PC-3 (cell line): Measurements from ENCODE around the gene NSUN2. TPM values are rescaled to one million over a fixed set of nuclear protein-coding genes. Genes with fewer than 3 reads are reported as not detected.
"Not testable (repeated sequence)": the region's sequence is repeated elsewhere in the genome, so short reads cannot be mapped to it uniquely, and the experiment has no call there.

Source experiments
- ATAC-seq: fragments of 200-7000 bp; cut with Tn5 transposase; 2 replicates; pipeline ENCODE4 v1.9.1; 2020; ENCODE audit warnings: mild to moderate bottlenecking, moderate library complexity
- BruUV-seq: library from RNA; stranded (reverse); fragments of 400-500 nt; replicated peaks from 2 replicates; lab custom pipeline; 2021; lab: Mats Ljungman, UMichigan
- CTCF ChIA-PET: fragments of 300-600 bp; sonication (Branson Sonifier 250); formaldehyde crosslinking; loops from one replicate; lab custom pipeline; 2022; ENCODE audit warnings: antibody characterized with exemption; lab: Charles Lee
- POLR2A ChIA-PET: fragments of 300-600 bp; sonication (Branson Sonifier 250); formaldehyde crosslinking; loops from one replicate; lab custom pipeline; 2022; ENCODE audit warnings: antibody characterized with exemption; ENCODE audit not compliant: unreplicated experiment; lab: Charles Lee
- DNase-seq: peaks from one replicate; pipeline ENCODE4 v3.0.0-alpha.2; 2015
- H2AFZ ChIP-seq: fragments of 300-600 bp; sonication (generic); 2 replicates; pipeline ENCODE4 v1.6.0; 2016; ENCODE audit warnings: antibody characterized with exemption, low read length
- H3F3A ChIP-seq: fragments of 300-600 bp; sonication (generic); one replicate; pipeline ENCODE4 v1.6.0; 2017; ENCODE audit warnings: antibody characterized with exemption, low read length, control low read depth, mild to moderate bottlenecking; ENCODE audit not compliant: unreplicated experiment
- H3K27ac ChIP-seq: fragments of 300-600 bp; sonication (generic); 2 replicates; pipeline ENCODE4 v1.5.1; 2016; ENCODE audit warnings: mild to moderate bottlenecking, low read length
- H3K27me3 ChIP-seq: fragments of 300-600 bp; sonication (generic); 2 replicates; pipeline ENCODE4 v1.6.1; 2016; ENCODE audit warnings: low read length, mixed read lengths
- H3K36me3 ChIP-seq: fragments of 300-600 bp; sonication (generic); 2 replicates; pipeline ENCODE4 v1.6.1; 2016; ENCODE audit warnings: low read depth, mixed run types, low read length, mixed read lengths
- H3K4me1 ChIP-seq: fragments of 300-600 bp; sonication (generic); 2 replicates; pipeline ENCODE4 v1.5.1; 2016; ENCODE audit warnings: low read length; ENCODE audit not compliant: insufficient read depth
- H3K4me2 ChIP-seq: fragments of 300-600 bp; sonication (generic); 2 replicates; pipeline ENCODE4 v1.6.0; 2016; ENCODE audit warnings: low read length
- H3K4me3 ChIP-seq: fragments of 300-600 bp; sonication (generic); 2 replicates; pipeline ENCODE4 v1.5.1; 2016; ENCODE audit warnings: mild to moderate bottlenecking, low read length, mixed read lengths
- H3K79me2 ChIP-seq: fragments of 300-600 bp; sonication (generic); 2 replicates; pipeline ENCODE4 v1.6.1; 2017; ENCODE audit warnings: low read length, mixed read lengths
- H3K9ac ChIP-seq: fragments of 300-600 bp; sonication (generic); 2 replicates; pipeline ENCODE4 v1.6.0; 2016; ENCODE audit warnings: mild to moderate bottlenecking, low read length
- H3K9me2 ChIP-seq: fragments of 300-600 bp; sonication (generic); replicated peaks from 2 replicates; pipeline ENCODE4 v1.6.1; 2016; ENCODE audit warnings: mixed run types, low read length, mixed read lengths
- H3K9me3 ChIP-seq: fragments of 300-600 bp; sonication (generic); 2 replicates; pipeline ENCODE4 v1.6.1; 2016; ENCODE audit warnings: low read length, mixed read lengths
- H4K20me1 ChIP-seq: fragments of 300-600 bp; sonication (generic); 2 replicates; pipeline ENCODE4 v1.6.1; 2016; ENCODE audit warnings: low read length, mixed read lengths
- EZH2 ChIP-seq: fragments of 300-600 bp; sonication (generic); IDR thresholded peaks from one replicate; pipeline ENCODE4 v1.6.1; 2017; ENCODE audit warnings: antibody characterized with exemption, mild to moderate bottlenecking, low read length; ENCODE audit not compliant: unreplicated experiment
- EZH2phosphoT487 ChIP-seq: fragments of 300-600 bp; sonication (generic); IDR thresholded peaks from 2 replicates; pipeline ENCODE4 v1.6.1; 2018; ENCODE audit warnings: mild to moderate bottlenecking, antibody characterized with exemption, low read length, borderline replicate concordance
- intact Hi-C: fragments of 100-400 bp; cut with micrococcal nuclease; formaldehyde crosslinking; loops from 2 replicates; pipeline ENCODE4 v1.9.0; 2023
- total RNA-seq: library from RNA; depleted of rRNA; stranded (reverse); fragments of >200 nt; gene quantifications from 2 replicates; pipeline ENCODE4 v1.2.3, GENCODE V29; 2014
- TF ChIP-seq, protein P1 (sequence below): fragments of 300-600 bp; sonication (generic); conservative IDR thresholded peaks from 2 replicates; pipeline ENCODE4 v1.5.1; 2017; ENCODE audit warnings: antibody characterized with exemption, low read depth, mild to moderate bottlenecking, low read length

NSUN2 gene
- total RNA-seq, 1 experiment from 2014 or later = 351 TPM

DNA sequence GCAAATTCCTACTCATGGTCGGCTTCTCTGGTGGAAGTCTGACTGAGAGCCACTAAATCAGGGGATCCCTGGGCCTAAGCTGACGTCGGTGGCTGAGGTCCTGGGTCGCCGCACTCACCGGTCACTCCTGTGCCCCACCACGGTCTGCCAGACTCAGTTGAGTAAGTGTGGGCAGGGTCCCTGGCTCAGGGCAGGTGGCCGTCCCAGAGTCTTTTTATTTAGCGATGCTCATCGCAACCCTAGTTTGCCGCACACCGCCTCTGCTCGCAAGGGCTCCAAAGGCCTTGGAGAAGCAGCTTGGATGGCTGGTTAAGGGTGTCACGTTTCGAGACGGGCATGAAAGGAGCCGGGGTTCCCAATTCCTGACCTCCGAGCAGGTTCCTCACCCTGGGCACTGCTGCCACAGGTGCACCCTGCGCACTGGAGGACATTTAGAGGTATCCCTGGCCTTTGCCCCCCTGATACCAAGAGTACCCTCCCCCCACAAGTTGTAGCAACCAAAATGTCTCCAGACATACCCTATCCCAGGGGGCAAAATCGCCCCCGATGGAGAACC, 59.9 kb downstream of the NSUN2 start:
- ChIA-PET POLR2A (no interaction called here), CTCF (no interaction called here)
- Histone ChIP-seq H3K9ac (no peak overlapping the region), H3K4me3 (no peak overlapping the region), H2AFZ (no peak overlapping the region), H3K27me3 (peaks cover 36% of the 10 kb centered on the region), H3K36me3 (no peaks in the 10 kb centered on the region), H4K20me1 (no peaks in the 10 kb centered on the region), H3K4me2 (no peak overlapping the region), H3K4me1 (no peaks in the 10 kb centered on the region), H3K9me3 (no peaks in the 10 kb centered on the region), H3F3A (no peaks in the 10 kb centered on the region), H3K27ac (no peak overlapping the region), H3K9me2 (no peaks in the 10 kb centered on the region), H3K79me2 (no peaks in the 10 kb centered on the region)
- no TSS peak for BruUV-seq
- TF ChIP-seq EZH2 = no peak
- no peak for TF ChIP-seq EZH2phosphoT487
- TF ChIP-seq, protein P1, sequence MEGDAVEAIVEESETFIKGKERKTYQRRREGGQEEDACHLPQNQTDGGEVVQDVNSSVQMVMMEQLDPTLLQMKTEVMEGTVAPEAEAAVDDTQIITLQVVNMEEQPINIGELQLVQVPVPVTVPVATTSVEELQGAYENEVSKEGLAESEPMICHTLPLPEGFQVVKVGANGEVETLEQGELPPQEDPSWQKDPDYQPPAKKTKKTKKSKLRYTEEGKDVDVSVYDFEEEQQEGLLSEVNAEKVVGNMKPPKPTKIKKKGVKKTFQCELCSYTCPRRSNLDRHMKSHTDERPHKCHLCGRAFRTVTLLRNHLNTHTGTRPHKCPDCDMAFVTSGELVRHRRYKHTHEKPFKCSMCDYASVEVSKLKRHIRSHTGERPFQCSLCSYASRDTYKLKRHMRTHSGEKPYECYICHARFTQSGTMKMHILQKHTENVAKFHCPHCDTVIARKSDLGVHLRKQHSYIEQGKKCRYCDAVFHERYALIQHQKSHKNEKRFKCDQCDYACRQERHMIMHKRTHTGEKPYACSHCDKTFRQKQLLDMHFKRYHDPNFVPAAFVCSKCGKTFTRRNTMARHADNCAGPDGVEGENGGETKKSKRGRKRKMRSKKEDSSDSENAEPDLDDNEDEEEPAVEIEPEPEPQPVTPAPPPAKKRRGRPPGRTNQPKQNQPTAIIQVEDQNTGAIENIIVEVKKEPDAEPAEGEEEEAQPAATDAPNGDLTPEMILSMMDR = no peak
- intact Hi-C loops = no loop called here
- ATAC-seq (no peak), DNase-seq (no peak)

DNA sequence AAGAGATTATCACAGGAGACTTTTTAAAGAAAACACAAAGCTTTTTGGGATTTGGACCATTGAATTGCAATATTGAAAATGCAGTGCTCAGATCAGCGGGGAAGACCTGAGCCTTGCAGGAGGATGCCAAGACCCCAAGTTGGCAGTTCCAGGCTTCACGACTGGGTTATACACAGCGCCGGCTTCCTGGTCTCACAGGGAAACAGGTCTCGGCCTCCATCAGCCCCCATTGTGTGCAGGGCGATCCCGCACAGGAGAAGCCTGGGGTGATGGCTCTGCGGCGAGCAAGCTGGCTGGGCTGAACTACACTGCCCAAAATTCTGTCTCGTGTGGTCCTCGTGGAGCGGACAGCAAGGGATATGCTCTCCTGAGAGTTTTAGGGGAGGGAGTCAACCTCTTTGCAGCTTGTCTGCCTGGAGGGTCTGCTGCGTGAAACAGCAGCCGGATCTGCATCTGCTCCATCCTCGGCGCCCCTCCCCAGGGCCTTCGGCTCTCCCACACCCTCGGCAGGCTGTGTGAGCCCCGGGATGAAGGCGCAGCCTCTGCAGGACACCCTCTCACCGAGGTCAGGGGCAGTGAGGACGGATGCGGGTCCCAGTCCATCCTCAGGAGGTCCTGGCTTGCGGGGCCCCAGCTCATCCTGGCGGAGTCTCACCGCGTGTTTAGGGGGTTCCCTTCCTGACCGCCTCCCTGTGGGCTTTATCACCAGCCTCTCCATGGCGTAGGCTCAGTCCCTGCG, 60.6 kb downstream of the NSUN2 start:
- ATAC-seq (no peak), DNase-seq (no peak)
- TF ChIP-seq EZH2 (no peak), EZH2phosphoT487 (no peak)
- TF ChIP-seq, protein P1 = no peak
- Histone ChIP-seq H3K27ac (no peak overlapping the region), H3K9me2 (no peaks in the 10 kb centered on the region), H3K9ac (no peak overlapping the region), H4K20me1 (no peaks in the 10 kb centered on the region), H2AFZ (no peak overlapping the region), H3K79me2 (no peaks in the 10 kb centered on the region), H3F3A (no peaks in the 10 kb centered on the region), H3K9me3 (no peaks in the 10 kb centered on the region), H3K4me2 (no peak overlapping the region), H3K27me3 (peaks cover 37% of the 10 kb centered on the region), H3K4me3 (no peak overlapping the region), H3K4me1 (no peaks in the 10 kb centered on the region), H3K36me3 (no peaks in the 10 kb centered on the region)
- intact Hi-C loops = no loop called here
- no TSS peak for BruUV-seq
- CTCF ChIA-PET = no interaction called here
- POLR2A ChIA-PET = no interaction called here

DNA sequence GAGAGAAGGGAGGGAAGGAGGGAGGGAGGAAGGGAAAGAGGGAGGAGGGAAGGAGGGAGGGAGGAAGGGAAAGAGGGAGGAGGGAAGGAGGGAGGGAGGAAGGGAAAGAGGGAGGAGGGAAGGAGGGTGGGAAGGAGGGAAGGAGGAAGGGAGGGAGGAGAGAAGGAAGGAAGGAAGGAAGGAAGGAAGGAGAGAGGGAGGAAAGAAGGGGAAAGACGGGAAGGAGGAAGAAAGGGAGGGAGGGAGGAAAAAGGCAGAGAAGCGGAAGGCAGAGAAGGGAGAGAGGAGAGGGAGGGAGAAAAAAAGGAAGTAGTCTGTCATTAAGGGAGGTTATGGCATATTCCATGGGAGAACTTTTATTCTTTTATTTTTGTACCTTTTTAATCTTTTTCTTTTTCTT, 61.2 kb downstream of the NSUN2 start:
- intact Hi-C loops, CTCF ChIA-PET: not testable (repeated sequence)

More for the DNA sequence above, 61.2 kb downstream of the NSUN2 start:
- H3K4me2 ChIP-seq, POLR2A ChIA-PET, H2AFZ ChIP-seq, H3K79me2 ChIP-seq, H4K20me1 ChIP-seq, BruUV-seq, H3K4me3 ChIP-seq, ATAC-seq, H3K9me3 ChIP-seq, H3K36me3 ChIP-seq, H3K4me1 ChIP-seq, H3F3A ChIP-seq, DNase-seq, H3K9ac ChIP-seq, H3K27ac ChIP-seq, H3K9me2 ChIP-seq: not testable (repeated sequence)
- H3K27me3 ChIP-seq = peaks cover 37% of the 10 kb centered on the region
